ENCODE measurements around the gene PLA1A. TPM values are rescaled to one million over a fixed set of nuclear protein-coding genes. Genes with fewer than 3 reads are reported as not detected.

The PLA1A gene
- total RNA-seq, 1 donor from 2014 or later, result 13.1 TPM

- DNase-seq, result no peak
- H3K27ac ChIP-seq, result peak overlapping the region; percentile 34
- H3K9me3 ChIP-seq, result no peaks in the 10 kb centered on the region
- no peak for TF ChIP-seq CTCF (IDR thresholded peaks at IDR 0.05)
- H3K36me3 ChIP-seq, result no peaks in the 10 kb centered on the region
- peak in 1 of 2 donors; percentile 20 for ATAC-seq
- peaks cover 37% of the 10 kb centered on the region for H3K4me1 ChIP-seq
- peak overlapping the region; percentile 20 for H3K4me3 ChIP-seq
- intact Hi-C loops (cut with DNase I), result no loop called here
- H3K27me3 ChIP-seq (ENCODE audit: low read depth), result no peaks in the 10 kb centered on the region
These were observed 1.9 kb upstream of the PLA1A start for GRCh38 chr3:119595639-119596334.

- Histone ChIP-seq H3K4me3 (no peak overlapping the region), H3K27ac (peak overlapping the region; percentile 76), H3K9me3 (no peaks in the 10 kb centered on the region), H3K4me1 (peaks cover 43% of the 10 kb centered on the region), H3K36me3 (no peaks in the 10 kb centered on the region), H3K27me3 (ENCODE audit: low read depth) (no peaks in the 10 kb centered on the region)
- peak in 1 of 2 donors; percentile 31 for ATAC-seq
- no peak for DNase-seq
- intact Hi-C loops (cut with DNase I), result no loop called here
- no peak for TF ChIP-seq CTCF (IDR thresholded peaks at IDR 0.05)
These were observed 1.3 kb upstream of the PLA1A start for GRCh38 chr3:119596398-119596797.

GRCh38 chr3:119598410-119599098, 869 bp downstream of the PLA1A start:
- TF ChIP-seq CTCF (IDR thresholded peaks at IDR 0.05), result no peak
- ATAC-seq, result no peak
- Histone ChIP-seq H3K27me3 (ENCODE audit: low read depth) (no peaks in the 10 kb centered on the region), H3K27ac (peak overlapping the region; percentile 76), H3K9me3 (no peaks in the 10 kb centered on the region), H3K4me3 (peak overlapping the region; percentile 4), H3K36me3 (no peaks in the 10 kb centered on the region), H3K4me1 (peaks cover 54% of the 10 kb centered on the region)
- DNase-seq, result no peak
- intact Hi-C loops (cut with DNase I), result no loop called here

- ATAC-seq, result no peak
- peak overlapping the region; percentile 76 for H3K27ac ChIP-seq
- intact Hi-C loops (cut with DNase I), result no loop called here
These were observed 2.0 kb downstream of the PLA1A start for GRCh38 chr3:119599558-119600174.

More at GRCh38 chr3:119599558-119600174, 2.0 kb downstream of the PLA1A start:
- TF ChIP-seq CTCF (IDR thresholded peaks at IDR 0.05), result no peak
- Histone ChIP-seq H3K4me3 (peak overlapping the region; percentile 4), H3K27me3 (ENCODE audit: low read depth) (no peaks in the 10 kb centered on the region), H3K9me3 (no peaks in the 10 kb centered on the region), H3K4me1 (peaks cover 58% of the 10 kb centered on the region), H3K36me3 (no peaks in the 10 kb centered on the region)
- no peak for DNase-seq

Measured in lower lobe of right lung (tissue), 2 donors.